GM19372 (cell line): ENCODE results near the gene SOX8.
"Not testable (repeated sequence)": the region's sequence is repeated elsewhere in the genome, so short reads cannot be mapped to it uniquely, and the experiment has no call there.

Source experiments
- ATAC-seq: cut with Tn5 transposase; IDR thresholded peaks from one replicate; pipeline ENCODE4 v1.9.1; 2021; ENCODE audit warnings: mild to moderate bottlenecking, low read depth, moderate library complexity; ENCODE audit not compliant: unreplicated experiment

Gene SOX8

DNA sequence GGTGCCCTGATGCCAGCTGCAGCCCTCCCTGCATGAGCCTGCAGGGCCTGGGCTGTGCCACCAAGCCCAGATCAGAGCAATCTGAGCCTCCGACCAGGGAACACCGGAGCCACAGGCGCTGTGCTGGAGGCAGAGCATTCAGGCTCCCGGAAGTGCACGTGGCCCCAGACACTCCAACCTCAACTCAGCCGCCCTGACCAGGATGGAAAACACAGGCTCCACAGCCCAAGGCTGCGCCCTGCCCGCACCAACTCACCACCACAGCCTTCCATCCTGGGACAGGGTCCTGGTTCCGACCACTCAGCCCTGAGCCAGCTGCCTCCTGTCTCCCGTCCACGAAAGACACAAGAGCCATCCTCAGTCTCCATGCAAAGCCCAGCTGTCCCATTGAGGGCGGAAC, 29.2 kb upstream of the SOX8 start:
- no peak for ATAC-seq

- not testable (repeated sequence) for ATAC-seq
Observed at GRCh38 chr16:953818-954217, 27.8 kb upstream of the SOX8 start.

- ATAC-seq, result not testable (repeated sequence)
Observed at GRCh38 chr16:955766-956165, 25.8 kb upstream of the SOX8 start.

- ATAC-seq, result no peak
Observed at GRCh38 chr16:959232-960040, 22.1 kb upstream of the SOX8 start.

- no peak for ATAC-seq
Observed at GRCh38 chr16:962366-962765, 19.2 kb upstream of the SOX8 start.

GRCh38 chr16:962901-963814, 18.4 kb upstream of the SOX8 start:
- ATAC-seq, result no peak

DNA sequence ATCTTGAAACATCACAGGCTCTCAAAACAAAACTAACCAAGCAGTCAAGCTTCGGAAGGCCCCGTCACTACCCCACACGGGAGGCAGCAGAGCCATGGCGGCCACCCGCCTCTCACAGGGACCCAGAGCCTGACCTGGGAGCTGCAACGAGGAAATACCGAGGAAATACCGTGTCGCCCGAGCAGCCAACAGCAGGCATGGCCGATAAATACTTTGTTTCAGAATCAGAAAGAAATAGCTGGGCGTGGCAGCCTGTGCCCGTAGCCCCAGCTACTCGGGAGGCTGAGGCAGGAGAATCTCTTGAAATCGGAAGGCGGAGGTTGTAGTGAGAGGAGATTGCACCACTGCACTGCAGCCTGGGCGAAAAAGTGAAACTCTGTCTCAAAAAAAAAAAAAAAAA, 17.7 kb upstream of the SOX8 start:
- no peak for ATAC-seq

DNA sequence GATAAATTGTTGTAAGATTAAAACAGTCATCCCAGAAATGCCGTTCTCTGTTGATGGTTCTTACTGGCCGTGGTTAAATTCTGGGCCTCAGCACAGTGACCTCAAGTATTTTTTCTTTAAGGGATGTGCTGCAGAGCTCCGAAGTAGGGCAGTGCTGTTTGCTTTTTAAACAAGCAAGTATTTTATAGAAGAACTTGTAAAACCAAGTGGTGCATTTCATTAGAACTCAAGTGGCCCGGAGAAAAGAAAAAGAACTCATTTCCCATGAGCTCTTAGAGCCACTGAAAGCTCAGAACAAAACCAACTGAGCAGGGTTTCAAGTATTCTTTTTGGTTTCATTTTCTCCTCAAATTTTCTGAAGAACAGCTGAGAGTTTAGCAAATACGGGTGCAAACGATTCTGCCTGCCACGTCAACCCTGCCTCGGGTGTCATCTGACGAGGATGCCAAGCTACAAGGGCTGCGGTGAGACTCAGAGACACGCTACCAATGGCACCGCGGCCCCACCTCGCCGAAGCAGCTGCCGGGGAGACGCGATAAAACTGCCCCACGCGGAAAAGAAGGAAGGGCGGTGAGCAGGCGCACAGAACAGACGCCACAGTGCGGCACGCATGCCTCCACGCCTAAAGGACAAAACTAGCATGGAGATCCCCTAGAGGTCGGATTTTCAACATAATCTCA, 17.1 kb upstream of the SOX8 start:
- no peak for ATAC-seq

DNA sequence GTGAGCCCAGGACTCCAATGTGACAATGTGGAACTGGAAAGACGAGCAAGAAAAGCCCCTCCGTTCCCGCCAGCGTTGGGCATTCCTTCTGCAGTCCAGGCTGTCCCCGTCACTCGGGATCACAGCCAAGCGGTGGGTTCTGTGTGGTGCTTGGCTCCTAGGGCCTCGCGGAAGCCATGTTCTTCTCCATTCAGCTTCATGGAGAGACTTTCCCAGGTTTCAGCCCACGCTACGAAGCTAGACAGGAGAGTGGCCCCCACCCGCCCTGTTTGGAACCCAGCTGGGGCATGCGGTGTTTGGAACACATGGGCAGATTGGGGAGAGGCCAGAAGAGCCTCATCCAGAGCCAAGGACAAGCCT, 16.6 kb upstream of the SOX8 start:
- ATAC-seq, result no peak

DNA sequence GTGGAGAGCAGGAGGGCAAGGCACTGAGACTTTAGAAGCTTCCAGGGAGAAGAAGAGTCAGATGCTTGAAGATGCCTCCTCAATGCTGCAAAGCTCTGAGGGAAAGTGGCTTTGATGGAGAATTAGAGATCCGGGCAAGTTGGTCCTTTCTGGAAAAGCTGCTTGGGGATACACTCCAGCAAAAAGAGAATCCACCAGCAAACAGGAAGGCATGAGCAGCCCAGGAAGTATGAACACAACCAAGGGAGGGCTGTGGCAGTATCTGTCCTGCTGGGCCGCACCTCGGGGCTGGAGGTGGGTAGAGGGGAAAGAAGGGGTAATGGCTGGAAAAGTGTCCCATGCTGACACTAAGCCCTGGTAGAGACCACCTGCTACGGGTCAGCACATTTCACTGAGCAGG, 16.1 kb upstream of the SOX8 start:
- no peak for ATAC-seq

DNA sequence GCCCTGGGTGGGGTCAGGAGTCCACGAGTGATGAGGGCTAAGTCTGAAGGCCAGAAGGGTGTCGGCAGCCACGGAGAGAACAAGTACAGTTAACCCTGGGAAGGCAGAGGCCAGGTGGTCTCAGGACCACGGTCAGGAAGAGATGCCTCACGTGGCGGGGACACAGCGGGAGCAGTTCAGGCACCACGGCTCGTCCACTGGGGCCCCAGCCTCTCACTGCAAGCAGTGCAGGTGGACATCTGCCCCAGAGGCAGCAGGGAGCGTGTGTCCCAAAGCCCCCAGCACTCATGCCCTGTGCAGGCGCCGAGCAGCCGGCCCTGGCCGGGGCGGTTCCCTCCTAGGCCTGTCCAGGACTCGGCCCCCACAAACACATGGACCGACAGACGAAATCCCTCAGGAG, 15.5 kb upstream of the SOX8 start:
- no peak for ATAC-seq

DNA sequence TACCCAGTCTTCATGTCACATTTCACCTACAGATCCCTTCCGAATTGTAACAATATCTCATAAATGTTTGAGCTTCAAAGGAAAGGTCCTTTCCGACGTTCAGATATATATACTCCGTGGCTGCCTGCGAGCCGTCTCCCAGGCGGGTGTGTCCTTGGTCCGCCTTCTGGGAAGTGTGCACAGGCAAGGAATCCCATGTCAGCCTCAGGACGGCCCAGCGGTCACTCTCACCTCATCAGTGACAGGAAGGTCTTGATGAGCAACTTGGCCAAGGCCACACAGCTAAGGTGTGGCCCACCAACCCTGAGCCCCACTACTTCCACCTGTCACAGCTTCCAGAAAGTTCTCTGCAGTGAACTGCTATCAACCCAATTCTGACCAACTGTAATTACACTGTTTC, 15.1 kb upstream of the SOX8 start:
- ATAC-seq, result no peak

DNA sequence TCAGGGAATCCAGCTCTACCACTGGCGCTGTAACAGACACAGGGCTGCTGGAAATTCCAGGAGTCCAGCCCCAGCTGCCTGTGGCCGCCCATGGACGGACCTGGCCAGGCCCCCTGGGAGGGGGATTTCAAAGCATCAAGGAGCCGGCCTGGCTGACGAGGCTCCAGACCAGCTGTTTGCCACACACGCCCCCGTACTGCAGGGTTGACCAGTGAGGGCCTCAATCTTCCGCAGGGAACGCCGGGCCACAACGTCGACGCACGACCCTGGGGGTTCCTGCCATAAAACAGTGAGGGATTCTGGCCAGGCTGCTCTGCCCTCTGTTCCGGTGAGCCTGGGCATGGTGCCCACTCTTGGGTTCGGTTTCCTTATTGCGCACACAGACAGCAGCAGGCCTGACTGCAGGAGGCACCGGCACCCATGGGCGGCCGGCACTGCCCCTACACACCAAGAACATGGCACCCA, 14.5 kb upstream of the SOX8 start:
- no peak for ATAC-seq

- no peak for ATAC-seq
Observed at GRCh38 chr16:967546-968295, 13.8 kb upstream of the SOX8 start.

DNA sequence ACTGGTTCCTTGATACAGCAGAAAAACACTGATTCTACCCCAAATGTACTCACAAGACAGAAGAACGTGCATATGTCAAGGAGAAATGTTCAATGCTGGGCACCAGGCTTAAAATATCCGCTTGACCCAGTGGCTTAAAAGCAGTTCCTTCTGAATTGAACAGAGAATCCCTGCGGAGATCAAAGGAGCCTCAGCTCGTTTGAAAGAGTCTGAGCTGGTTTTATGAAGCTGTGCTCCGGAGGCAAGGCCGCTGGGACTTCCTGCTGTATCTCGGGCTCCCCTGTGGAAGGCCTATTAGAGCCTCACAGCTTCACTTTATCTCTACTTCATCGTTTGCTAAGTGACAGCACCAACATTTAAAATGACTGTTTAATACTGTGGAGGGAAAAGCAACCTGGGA, 12.9 kb upstream of the SOX8 start:
- ATAC-seq, result no peak

DNA sequence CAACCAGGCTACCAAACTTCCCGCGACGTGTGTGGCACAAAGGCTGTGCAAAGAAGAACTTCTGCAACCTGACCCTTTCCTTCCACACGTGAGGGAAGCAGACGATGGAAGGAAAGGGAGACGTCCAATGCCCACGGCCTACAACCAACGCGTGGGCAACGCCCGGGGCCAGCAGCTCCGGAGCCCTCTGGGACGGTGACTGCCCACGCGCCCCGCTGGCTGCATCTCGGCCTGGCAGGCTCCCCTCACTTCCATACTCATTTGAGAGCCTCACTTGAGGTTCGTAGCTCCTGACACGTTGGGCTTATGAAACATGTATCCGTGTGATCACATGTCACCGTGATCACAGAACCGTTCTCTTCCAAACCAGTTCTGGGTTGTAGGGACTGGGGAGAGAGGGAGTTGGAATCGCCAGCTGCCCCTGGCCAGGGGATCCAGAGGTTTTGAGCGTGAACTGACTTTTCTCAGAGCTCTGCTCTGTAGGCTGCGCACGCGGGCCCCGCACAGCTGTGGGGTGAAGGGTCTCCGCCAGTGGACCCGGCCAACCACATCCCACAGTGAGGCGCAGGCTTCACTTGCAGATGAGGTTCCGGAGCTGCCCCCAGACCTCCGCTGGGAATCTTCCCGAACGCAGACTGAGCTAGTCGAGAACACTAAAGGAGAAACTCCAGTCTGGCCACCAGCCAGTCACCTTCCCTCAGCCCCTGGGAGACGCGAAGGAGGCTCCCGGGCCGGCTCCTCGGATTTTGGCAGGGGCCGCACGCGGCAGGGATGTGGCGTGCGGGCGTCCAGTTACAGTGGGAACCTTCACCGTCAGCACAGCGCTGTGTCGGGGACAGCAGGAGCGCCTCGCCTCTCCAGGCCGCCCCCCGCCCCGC, 11.8 kb upstream of the SOX8 start:
- no peak for ATAC-seq

- no peak for ATAC-seq
Observed at GRCh38 chr16:970386-970765, 11.2 kb upstream of the SOX8 start.

- ATAC-seq, result peak; percentile 85
Observed at GRCh38 chr16:970766-971581, 10.6 kb upstream of the SOX8 start, which contains the start of gene LMF1. LMF1 (minus strand) TSS chr16:970984; CDS start chr16:970980, 4 bp downstream.

DNA sequence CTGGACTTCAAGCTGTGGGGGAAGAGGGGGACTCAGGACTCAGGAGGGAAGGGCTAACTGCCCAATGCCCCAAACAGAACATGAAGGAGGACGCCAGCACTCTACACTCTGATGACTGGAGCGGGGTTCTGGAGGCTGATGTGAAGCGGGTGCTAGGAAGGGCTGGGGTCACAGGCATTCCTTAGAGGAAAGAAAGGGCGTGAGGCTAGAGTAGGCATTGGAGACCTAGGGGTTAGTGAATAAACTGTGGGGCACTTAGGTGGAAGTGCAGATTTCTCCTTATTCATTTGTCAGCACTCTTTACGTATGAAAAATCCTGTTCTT, 10.0 kb upstream of the SOX8 start:
- ATAC-seq, result no peak
